ENCODE results near the gene ZNF678.
"Not testable (repeated sequence)": the region's sequence is repeated elsewhere in the genome, so short reads cannot be mapped to it uniquely, and the experiment has no call there.

The ZNF678 gene

DNA sequence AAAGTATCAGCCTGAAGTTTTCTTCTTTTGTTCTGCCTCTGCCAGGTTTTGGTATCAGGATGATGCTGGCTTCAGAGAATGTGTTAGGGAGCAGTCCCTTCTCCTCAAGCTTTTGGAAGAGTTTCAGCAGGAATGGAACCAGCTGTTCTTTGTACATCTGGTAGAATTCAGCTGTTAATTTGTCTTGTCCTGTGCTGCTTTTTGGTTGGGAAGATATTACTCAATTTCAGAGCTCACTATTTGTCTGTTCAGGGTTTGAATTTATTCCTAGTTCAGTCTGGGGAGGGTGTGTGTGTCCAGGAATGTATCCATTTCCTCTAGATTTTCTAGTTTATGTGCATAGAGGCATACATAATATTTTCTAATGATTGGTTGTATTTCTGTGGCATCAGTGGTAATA is 12.8 kb downstream of the ZNF678 start:
- no peak overlapping the region for H3K27ac ChIP-seq
- TF ChIP-seq, protein P1, sequence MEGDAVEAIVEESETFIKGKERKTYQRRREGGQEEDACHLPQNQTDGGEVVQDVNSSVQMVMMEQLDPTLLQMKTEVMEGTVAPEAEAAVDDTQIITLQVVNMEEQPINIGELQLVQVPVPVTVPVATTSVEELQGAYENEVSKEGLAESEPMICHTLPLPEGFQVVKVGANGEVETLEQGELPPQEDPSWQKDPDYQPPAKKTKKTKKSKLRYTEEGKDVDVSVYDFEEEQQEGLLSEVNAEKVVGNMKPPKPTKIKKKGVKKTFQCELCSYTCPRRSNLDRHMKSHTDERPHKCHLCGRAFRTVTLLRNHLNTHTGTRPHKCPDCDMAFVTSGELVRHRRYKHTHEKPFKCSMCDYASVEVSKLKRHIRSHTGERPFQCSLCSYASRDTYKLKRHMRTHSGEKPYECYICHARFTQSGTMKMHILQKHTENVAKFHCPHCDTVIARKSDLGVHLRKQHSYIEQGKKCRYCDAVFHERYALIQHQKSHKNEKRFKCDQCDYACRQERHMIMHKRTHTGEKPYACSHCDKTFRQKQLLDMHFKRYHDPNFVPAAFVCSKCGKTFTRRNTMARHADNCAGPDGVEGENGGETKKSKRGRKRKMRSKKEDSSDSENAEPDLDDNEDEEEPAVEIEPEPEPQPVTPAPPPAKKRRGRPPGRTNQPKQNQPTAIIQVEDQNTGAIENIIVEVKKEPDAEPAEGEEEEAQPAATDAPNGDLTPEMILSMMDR (IDR thresholded peaks at IDR 0.05), result no peak
- no peak overlapping the region for H3K4me3 ChIP-seq
- DNase-seq (ENCODE audit: low spot score), result no peak

DNA sequence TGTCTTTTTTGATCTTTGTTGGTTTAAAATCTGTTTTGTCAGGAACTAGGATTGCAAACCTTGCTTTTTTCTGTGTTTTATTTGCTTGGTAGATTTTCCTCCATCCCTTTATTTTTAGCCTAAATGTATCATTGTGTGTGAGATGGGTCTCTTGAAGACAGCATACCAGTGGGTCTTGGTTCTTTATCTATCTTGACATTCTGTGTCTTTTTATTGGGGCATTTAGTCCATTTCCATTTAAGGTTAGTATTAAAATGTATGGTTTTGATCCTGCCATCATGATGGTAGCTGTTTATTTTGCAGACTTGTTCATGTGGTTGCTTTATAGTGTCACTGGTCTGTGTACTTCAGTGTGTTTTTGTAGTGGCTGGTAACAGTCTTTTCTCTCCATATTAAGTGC is 14.1 kb downstream of the ZNF678 start:
- TF ChIP-seq, protein P1 (IDR thresholded peaks at IDR 0.05), result no peak
- no peak overlapping the region for H3K27ac ChIP-seq
- H3K4me3 ChIP-seq, result no peak overlapping the region
- no peak for DNase-seq (ENCODE audit: low spot score)

- no peak overlapping the region for H3K27ac ChIP-seq
- DNase-seq (ENCODE audit: low spot score), result no peak
- TF ChIP-seq, protein P1 (IDR thresholded peaks at IDR 0.05), result no peak
- no peak overlapping the region for H3K4me3 ChIP-seq
Measured at GRCh38 chr1:227583354-227583753, 20.0 kb downstream of the ZNF678 start.

GRCh38 chr1:227586733-227587132 is 23.4 kb downstream of the ZNF678 start:
- H3K4me3 ChIP-seq, result no peak overlapping the region
- no peak for DNase-seq (ENCODE audit: low spot score)
- TF ChIP-seq, protein P1 (IDR thresholded peaks at IDR 0.05), result no peak
- H3K27ac ChIP-seq, result no peak overlapping the region

DNA sequence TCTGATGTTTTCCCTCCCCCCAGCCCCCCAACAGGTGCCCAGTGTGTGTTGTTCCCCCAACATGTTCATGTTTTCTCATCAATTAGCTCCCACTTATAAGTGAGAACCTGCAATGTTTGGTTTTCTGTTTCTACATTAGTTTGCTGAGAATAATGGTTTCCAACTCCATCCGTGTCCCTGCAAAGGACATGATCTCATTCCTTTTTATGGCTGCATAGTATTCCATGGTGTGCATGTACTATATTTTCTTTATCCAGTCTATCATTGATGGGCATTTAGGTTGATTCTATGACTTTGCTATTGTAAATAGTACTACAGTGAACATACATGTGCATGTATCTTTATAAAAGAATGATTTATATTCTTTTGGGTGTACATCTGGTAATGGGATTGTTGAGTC is 24.6 kb downstream of the ZNF678 start:
- H3K27ac ChIP-seq, result no peak overlapping the region
- DNase-seq (ENCODE audit: low spot score), result no peak
- TF ChIP-seq, protein P1 (IDR thresholded peaks at IDR 0.05), result no peak
- no peak overlapping the region for H3K4me3 ChIP-seq

- DNase-seq (ENCODE audit: low spot score); H3K27ac ChIP-seq; H3K4me3 ChIP-seq: not testable (repeated sequence)
Measured at GRCh38 chr1:227588769-227589168, 25.4 kb downstream of the ZNF678 start.

DNA sequence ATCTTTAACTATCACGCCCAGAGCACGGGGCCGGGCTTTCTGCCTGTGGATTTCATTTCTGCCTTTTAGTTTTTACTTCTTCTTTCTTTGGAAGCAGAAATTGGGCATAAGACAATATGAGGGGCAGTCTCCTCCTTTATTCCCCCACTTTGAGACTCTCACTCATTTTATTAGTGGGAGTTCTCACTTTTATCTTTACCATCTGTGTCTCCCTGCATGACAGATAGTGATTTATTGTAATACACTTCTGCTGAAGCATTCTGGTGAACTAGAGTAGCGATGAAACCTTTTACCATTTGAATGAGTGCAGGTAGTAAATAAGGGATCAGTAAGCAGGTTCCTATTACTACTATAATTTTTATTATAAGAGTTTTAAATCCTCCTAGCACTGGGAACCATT is 26.4 kb downstream of the ZNF678 start:
- not testable (repeated sequence) for H3K27ac ChIP-seq; H3K4me3 ChIP-seq; DNase-seq (ENCODE audit: low spot score)

DNA sequence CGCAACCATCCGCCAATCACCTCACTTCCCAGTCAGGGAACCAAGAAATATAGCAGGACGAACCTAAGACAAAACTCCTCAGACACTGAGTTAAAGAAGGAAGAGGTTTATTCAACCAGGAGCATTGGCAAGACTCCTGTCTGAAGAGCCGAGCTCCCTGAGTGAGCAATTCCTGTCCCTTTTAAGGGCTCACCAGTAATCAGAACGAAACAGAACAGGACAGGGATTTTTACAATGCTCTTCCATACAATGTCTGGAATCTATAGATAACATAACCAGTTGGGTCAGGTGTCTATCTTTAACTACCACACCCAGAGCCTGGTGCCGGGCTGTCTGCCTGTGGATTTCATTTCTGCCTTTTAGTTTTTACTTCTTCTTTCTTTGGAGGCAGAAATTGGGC is 32.9 kb downstream of the ZNF678 start:
- not testable (repeated sequence) for H3K27ac ChIP-seq; DNase-seq (ENCODE audit: low spot score); H3K4me3 ChIP-seq

- DNase-seq (ENCODE audit: low spot score), result no peak
- TF ChIP-seq, protein P1 (IDR thresholded peaks at IDR 0.05), result no peak
- Histone ChIP-seq H3K27ac (no peak overlapping the region), H3K4me3 (no peak overlapping the region)
Measured at GRCh38 chr1:227603327-227603726, 40.0 kb downstream of the ZNF678 start.

Measured in coronary artery (tissue), 2 donors.